ENCODE data around the gene PDIA5. TPM values are rescaled to one million over a fixed set of nuclear protein-coding genes. Genes with fewer than 3 reads are reported as not detected.

Gene PDIA5
- total RNA-seq, 2 experiments from 2014 or later: 8.1 to 11.7 TPM

DNA sequence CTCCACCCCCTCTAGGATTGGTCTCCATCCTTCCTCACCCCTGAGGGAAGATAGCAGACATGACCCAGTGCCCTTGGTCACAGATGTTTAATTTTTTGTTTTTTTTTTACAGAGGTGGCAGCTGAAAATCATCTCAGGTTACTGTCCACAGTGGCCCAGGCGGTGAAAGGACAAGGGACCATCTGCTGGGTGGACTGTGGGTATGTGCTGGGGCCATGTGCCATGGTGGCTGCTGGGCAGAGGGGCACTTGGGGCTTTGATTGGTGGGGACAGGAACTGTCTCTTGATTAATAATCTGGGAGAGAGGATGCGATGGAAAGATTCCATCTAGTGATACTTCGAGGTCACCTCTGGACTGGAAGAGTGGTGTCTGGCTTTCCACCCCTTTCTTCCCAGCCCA, 25.4 kb downstream of the PDIA5 start:
- POLR2A ChIA-PET: no interaction called here
- H3K4me3 ChIP-seq (ENCODE audit: low read depth, low read length, poor library complexity, severe bottlenecking): no peak overlapping the region
- intact Hi-C loops (cut with micrococcal nuclease; ENCODE audit: unreplicated experiment): no loop called here
- CTCF ChIA-PET (ENCODE audit: unreplicated experiment): no interaction called here
- TF ChIP-seq EZH2phosphoT487 (IDR thresholded peaks at IDR 0.05; ENCODE audit: borderline replicate concordance, low read depth, low read length): no peak
- TF ChIP-seq, protein P1, sequence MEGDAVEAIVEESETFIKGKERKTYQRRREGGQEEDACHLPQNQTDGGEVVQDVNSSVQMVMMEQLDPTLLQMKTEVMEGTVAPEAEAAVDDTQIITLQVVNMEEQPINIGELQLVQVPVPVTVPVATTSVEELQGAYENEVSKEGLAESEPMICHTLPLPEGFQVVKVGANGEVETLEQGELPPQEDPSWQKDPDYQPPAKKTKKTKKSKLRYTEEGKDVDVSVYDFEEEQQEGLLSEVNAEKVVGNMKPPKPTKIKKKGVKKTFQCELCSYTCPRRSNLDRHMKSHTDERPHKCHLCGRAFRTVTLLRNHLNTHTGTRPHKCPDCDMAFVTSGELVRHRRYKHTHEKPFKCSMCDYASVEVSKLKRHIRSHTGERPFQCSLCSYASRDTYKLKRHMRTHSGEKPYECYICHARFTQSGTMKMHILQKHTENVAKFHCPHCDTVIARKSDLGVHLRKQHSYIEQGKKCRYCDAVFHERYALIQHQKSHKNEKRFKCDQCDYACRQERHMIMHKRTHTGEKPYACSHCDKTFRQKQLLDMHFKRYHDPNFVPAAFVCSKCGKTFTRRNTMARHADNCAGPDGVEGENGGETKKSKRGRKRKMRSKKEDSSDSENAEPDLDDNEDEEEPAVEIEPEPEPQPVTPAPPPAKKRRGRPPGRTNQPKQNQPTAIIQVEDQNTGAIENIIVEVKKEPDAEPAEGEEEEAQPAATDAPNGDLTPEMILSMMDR (conservative IDR thresholded peaks at IDR 0.05; ENCODE audit: low read length): no peak
- H3K4me2 ChIP-seq (ENCODE audit: low read length): no peak overlapping the region
- no TSS peak for BruUV-seq (replicated peaks)
- no peaks in the 10 kb centered on the region for H3K79me2 ChIP-seq (ENCODE audit: insufficient read depth, low read depth, low read length)
- DNase-seq (ENCODE audit: low spot score): no peak
- H3K4me1 ChIP-seq (ENCODE audit: insufficient read depth, low read length, poor library complexity, severe bottlenecking): no peaks in the 10 kb centered on the region
- H3K36me3 ChIP-seq (ENCODE audit: insufficient read depth, low read length): no peaks in the 10 kb centered on the region
- H3K27ac ChIP-seq (ENCODE audit: low read depth, low read length, poor library complexity, severe bottlenecking): no peak overlapping the region
- H3K9me2 ChIP-seq (ENCODE audit: insufficient read depth, low read length): no peaks in the 10 kb centered on the region
- no peak overlapping the region for H2AFZ ChIP-seq (ENCODE audit: low read length)
- no peaks in the 10 kb centered on the region; the same call in 1 of the 2 replicates for H4K20me1 ChIP-seq (ENCODE audit: insufficient read depth, low read length)
- H3K9me3 ChIP-seq (ENCODE audit: low read length): no peaks in the 10 kb centered on the region

DNA sequence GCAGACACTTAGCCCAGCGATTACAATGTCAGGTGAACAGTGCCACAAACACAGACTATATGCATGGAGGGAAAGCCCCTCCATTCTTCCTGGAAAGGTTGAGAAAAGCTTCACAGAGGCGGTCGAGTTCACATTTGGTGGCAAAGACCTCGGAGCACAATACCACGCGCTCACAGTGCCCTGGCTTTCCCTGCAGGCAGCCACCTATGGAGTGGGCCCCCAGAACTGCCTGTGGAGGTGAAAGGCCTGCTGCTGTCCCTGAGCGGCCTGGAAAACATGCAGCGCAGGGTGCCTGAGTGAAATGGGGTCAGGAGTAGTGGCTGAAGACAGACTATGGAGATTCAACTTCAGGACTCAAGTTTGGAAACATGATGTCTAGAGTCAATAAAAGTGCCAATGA, 26.9 kb downstream of the PDIA5 start:
- ChIA-PET POLR2A (interaction anchor here (0.6 kb wide), 1 partner anchor 348 kb away, joined by 4 read pairs; no protein-coding TSS in a partner anchor), CTCF (ENCODE audit: unreplicated experiment) (no interaction called here)
- no peak for TF ChIP-seq EZH2phosphoT487 (IDR thresholded peaks at IDR 0.05; ENCODE audit: borderline replicate concordance, low read depth, low read length)
- TF ChIP-seq, protein P1 (conservative IDR thresholded peaks at IDR 0.05; ENCODE audit: low read length): no peak
- Histone ChIP-seq H3K27ac (ENCODE audit: low read depth, low read length, poor library complexity, severe bottlenecking) (no peak overlapping the region), H3K79me2 (ENCODE audit: insufficient read depth, low read depth, low read length) (no peaks in the 10 kb centered on the region), H3K4me2 (ENCODE audit: low read length) (no peak overlapping the region), H3K9me2 (ENCODE audit: insufficient read depth, low read length) (no peaks in the 10 kb centered on the region), H3K4me1 (ENCODE audit: insufficient read depth, low read length, poor library complexity, severe bottlenecking) (no peaks in the 10 kb centered on the region), H3K36me3 (ENCODE audit: insufficient read depth, low read length) (no peaks in the 10 kb centered on the region), H3K9me3 (ENCODE audit: low read length) (no peaks in the 10 kb centered on the region), H3K4me3 (ENCODE audit: low read depth, low read length, poor library complexity, severe bottlenecking) (no peak overlapping the region), H2AFZ (ENCODE audit: low read length) (no peak overlapping the region), H4K20me1 (ENCODE audit: insufficient read depth, low read length) (no peaks in the 10 kb centered on the region)
- BruUV-seq (replicated peaks): no TSS peak
- intact Hi-C loops (cut with micrococcal nuclease; ENCODE audit: unreplicated experiment): no loop called here
- no peak for DNase-seq (ENCODE audit: low spot score)

DNA sequence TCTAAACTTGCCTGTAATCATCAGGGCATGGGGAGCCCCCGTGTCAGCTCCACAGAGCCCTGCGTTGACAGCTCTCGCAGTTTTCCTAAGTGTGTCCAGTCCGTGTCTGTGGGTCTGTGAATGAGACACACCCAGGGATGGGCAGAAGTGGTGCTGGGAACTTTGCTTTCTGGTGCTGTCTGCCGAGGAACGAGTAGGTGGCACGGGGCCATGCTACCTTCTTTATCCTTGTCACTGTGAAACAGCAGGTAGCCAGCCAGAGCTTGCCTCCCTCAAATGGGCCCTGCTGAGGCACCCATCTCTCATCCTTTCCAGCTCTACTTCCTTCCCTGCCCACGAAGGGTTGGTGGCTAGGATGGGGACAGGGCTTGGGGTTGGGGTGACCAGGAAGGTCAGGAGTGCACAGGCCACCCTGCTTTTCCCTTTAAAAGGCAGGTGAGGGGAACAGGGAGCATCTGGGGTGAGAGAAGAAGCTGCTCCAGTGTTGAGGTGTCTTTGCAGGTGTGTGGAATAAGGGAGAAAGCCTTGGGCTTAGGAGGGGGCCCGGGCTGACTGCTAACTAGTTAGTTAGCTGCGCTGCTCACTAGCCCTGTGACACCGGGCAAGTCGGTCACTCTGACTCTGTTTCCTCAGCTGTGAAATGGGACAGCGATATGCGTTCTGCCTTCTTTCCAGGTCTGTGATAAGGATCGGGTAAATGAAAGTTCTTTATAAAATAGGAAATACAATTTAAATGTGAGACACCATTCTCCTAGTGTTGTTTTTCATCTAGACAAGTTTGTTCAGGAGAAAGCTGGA, 27.9 kb downstream of the PDIA5 start:
- no peak for DNase-seq (ENCODE audit: low spot score)
- CTCF ChIA-PET (ENCODE audit: unreplicated experiment): no interaction called here

More for the DNA sequence above, 27.9 kb downstream of the PDIA5 start:
- Histone ChIP-seq H3K27ac (ENCODE audit: low read depth, low read length, poor library complexity, severe bottlenecking) (no peak overlapping the region), H3K4me3 (ENCODE audit: low read depth, low read length, poor library complexity, severe bottlenecking) (no peak overlapping the region), H3K79me2 (ENCODE audit: insufficient read depth, low read depth, low read length) (no peaks in the 10 kb centered on the region), H4K20me1 (ENCODE audit: insufficient read depth, low read length) (no peaks in the 10 kb centered on the region), H3K4me1 (ENCODE audit: insufficient read depth, low read length, poor library complexity, severe bottlenecking) (no peaks in the 10 kb centered on the region), H2AFZ (ENCODE audit: low read length) (no peak overlapping the region), H3K4me2 (ENCODE audit: low read length) (no peak overlapping the region), H3K9me3 (ENCODE audit: low read length) (no peaks in the 10 kb centered on the region), H3K36me3 (ENCODE audit: insufficient read depth, low read length) (no peaks in the 10 kb centered on the region), H3K9me2 (ENCODE audit: insufficient read depth, low read length) (no peaks in the 10 kb centered on the region)
- TF ChIP-seq, protein P1 (conservative IDR thresholded peaks at IDR 0.05; ENCODE audit: low read length): no peak
- no TSS peak for BruUV-seq (replicated peaks)
- POLR2A ChIA-PET: no interaction called here
- intact Hi-C loops (cut with micrococcal nuclease; ENCODE audit: unreplicated experiment): no loop called here
